Osteoblast (primary cell): Measurements from ENCODE around the gene SLC24A3. TPM values are rescaled to one million over a fixed set of nuclear protein-coding genes. Genes with fewer than 3 reads are reported as not detected.

Experiments used
- DNase-seq: peaks from one replicate; pipeline ENCODE4 v3.0.0; 2011; ENCODE audit warnings: low spot score, mixed read lengths; ENCODE audit not compliant: insufficient read length; ENCODE audit errors: missing footprints
- H2AFZ ChIP-seq: 2 replicates; pipeline ENCODE4 v1.6.0; 2011; ENCODE audit warnings: mild to moderate bottlenecking, low read length
- H3K27ac ChIP-seq: 2 replicates; pipeline ENCODE4 v1.5.1; 2011; ENCODE audit warnings: mild to moderate bottlenecking, low read depth, low read length, moderate library complexity
- H3K27me3 ChIP-seq: 2 replicates; pipeline ENCODE4 v1.6.0; 2012; ENCODE audit warnings: mild to moderate bottlenecking, control low read depth, inconsistent platforms, low read length, moderate library complexity; ENCODE audit not compliant: insufficient read depth
- H3K36me3 ChIP-seq: 2 replicates; pipeline ENCODE4 v1.5.1; 2011; ENCODE audit warnings: mild to moderate bottlenecking, low read length, control low read depth, moderate library complexity; ENCODE audit not compliant: insufficient read depth
- H3K4me1 ChIP-seq: 2 replicates; pipeline ENCODE4 v1.5.1; 2011; ENCODE audit warnings: mild to moderate bottlenecking, low read length, control low read depth, moderate library complexity; ENCODE audit not compliant: insufficient read depth
- H3K4me2 ChIP-seq: 2 replicates; pipeline ENCODE4 v1.6.0; 2011; ENCODE audit warnings: mild to moderate bottlenecking, low read length; ENCODE audit not compliant: insufficient read depth
- H3K4me3 ChIP-seq: fragments of 200-600 bp; sonication (generic); 3 replicates; pipeline ENCODE4 v1.5.1; 2012; ENCODE audit warnings: mild to moderate bottlenecking, low read length, inconsistent platforms; ENCODE audit not compliant: insufficient read depth
- H3K79me2 ChIP-seq: 2 replicates; pipeline ENCODE4 v1.6.0; 2012; ENCODE audit warnings: mild to moderate bottlenecking, low read length, control low read depth, inconsistent platforms; ENCODE audit not compliant: insufficient read depth
- H3K9me3 ChIP-seq: 2 replicates; pipeline ENCODE4 v1.5.1; 2011; ENCODE audit warnings: low read depth, low read length, control low read depth
- H4K20me1 ChIP-seq: 2 replicates; pipeline ENCODE4 v1.6.0; 2012; ENCODE audit warnings: mild to moderate bottlenecking, low read length, control low read depth; ENCODE audit not compliant: insufficient read depth
- total RNA-seq: library from RNA; depleted of rRNA; stranded (reverse); fragments of >200 nt; gene quantifications from 2 replicates; pipeline ENCODE4 v1.2.3, GENCODE V29; 2012
- TF ChIP-seq, protein P1 (sequence below): IDR thresholded peaks from 2 replicates; pipeline ENCODE4 v1.5.1; 2011; ENCODE audit warnings: mild to moderate bottlenecking, low read depth, low read length, moderate library complexity; ENCODE audit errors: extremely low read depth

The SLC24A3 gene
- total RNA-seq, 1 donor: 1.1 TPM

DNA sequence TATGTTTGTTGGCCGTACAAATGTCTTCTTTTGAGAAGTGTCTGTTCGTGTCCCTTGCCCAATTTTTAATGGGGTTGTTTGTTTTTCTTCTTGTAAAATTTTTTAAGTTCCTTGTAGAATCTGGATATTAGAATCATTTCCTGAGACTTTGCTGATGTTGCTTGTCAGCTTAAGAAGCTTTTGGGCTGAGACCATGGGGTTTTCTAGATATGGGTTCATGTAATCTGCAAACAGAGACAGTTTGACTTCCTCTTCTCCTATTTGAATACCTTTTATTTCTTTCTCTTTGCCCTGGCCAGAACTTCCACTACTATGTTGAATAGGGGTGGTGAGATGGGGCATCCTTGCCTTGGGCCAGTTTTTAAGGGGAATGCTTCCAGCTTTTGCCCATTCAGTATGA lies 82.6 kb downstream of the SLC24A3 start:
- Histone ChIP-seq H3K36me3 (no peaks in the 10 kb centered on the region), H4K20me1 (no peaks in the 10 kb centered on the region), H3K9me3 (no peaks in the 10 kb centered on the region), H3K27me3 (no peaks in the 10 kb centered on the region), H3K27ac (no peak overlapping the region), H3K4me2 (no peak overlapping the region), H3K79me2 (no peaks in the 10 kb centered on the region), H3K4me1 (no peaks in the 10 kb centered on the region), H2AFZ (no peak overlapping the region), H3K4me3 (no peak overlapping the region)
- TF ChIP-seq, protein P1, sequence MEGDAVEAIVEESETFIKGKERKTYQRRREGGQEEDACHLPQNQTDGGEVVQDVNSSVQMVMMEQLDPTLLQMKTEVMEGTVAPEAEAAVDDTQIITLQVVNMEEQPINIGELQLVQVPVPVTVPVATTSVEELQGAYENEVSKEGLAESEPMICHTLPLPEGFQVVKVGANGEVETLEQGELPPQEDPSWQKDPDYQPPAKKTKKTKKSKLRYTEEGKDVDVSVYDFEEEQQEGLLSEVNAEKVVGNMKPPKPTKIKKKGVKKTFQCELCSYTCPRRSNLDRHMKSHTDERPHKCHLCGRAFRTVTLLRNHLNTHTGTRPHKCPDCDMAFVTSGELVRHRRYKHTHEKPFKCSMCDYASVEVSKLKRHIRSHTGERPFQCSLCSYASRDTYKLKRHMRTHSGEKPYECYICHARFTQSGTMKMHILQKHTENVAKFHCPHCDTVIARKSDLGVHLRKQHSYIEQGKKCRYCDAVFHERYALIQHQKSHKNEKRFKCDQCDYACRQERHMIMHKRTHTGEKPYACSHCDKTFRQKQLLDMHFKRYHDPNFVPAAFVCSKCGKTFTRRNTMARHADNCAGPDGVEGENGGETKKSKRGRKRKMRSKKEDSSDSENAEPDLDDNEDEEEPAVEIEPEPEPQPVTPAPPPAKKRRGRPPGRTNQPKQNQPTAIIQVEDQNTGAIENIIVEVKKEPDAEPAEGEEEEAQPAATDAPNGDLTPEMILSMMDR: no peak
- no peak for DNase-seq

GRCh38 chr20:19298652-19299051 lies 86.2 kb downstream of the SLC24A3 start:
- H3K27me3 ChIP-seq: no peaks in the 10 kb centered on the region
- H3K4me1 ChIP-seq: no peaks in the 10 kb centered on the region
- H3K9me3 ChIP-seq: no peaks in the 10 kb centered on the region
- no peak for DNase-seq
- no peak overlapping the region for H3K27ac ChIP-seq
- TF ChIP-seq, protein P1: no peak
- no peak overlapping the region for H2AFZ ChIP-seq
- no peaks in the 10 kb centered on the region for H4K20me1 ChIP-seq
- H3K79me2 ChIP-seq: no peaks in the 10 kb centered on the region
- no peak overlapping the region for H3K4me2 ChIP-seq
- H3K4me3 ChIP-seq: no peak overlapping the region
- no peaks in the 10 kb centered on the region for H3K36me3 ChIP-seq

GRCh38 chr20:19300395-19300794 lies 88.0 kb downstream of the SLC24A3 start:
- no peaks in the 10 kb centered on the region for H3K36me3 ChIP-seq
- no peaks in the 10 kb centered on the region for H3K4me1 ChIP-seq
- H3K27ac ChIP-seq: no peak overlapping the region
- no peak overlapping the region for H3K4me2 ChIP-seq
- no peaks in the 10 kb centered on the region for H4K20me1 ChIP-seq
- no peak for DNase-seq
- no peaks in the 10 kb centered on the region for H3K79me2 ChIP-seq
- H2AFZ ChIP-seq: no peak overlapping the region
- H3K27me3 ChIP-seq: no peaks in the 10 kb centered on the region
- TF ChIP-seq, protein P1: no peak
- H3K9me3 ChIP-seq: no peaks in the 10 kb centered on the region
- H3K4me3 ChIP-seq: no peak overlapping the region

DNA sequence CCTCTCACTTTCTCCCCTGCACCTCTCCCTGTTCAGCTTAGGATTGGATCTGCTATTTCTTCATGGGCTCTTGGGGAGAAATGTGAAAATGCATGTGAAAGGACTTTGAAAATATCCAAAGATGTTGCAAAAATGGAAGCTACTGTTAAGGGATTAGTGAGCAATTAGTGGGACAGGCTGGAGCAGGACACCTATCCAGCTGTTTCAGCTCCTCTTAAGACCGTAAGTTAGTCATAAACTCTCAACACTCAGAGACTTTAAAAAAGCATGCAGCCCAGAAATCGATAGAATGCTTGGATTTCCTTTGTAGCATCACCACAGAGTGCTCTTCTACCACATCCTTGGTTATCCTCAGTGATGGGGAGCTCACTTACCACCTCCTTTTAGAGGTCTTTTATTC lies 88.7 kb downstream of the SLC24A3 start:
- no peak for DNase-seq
- no peak overlapping the region for H3K27ac ChIP-seq
- H3K36me3 ChIP-seq: no peaks in the 10 kb centered on the region
- H3K4me1 ChIP-seq: no peaks in the 10 kb centered on the region
- H3K4me2 ChIP-seq: no peak overlapping the region
- no peaks in the 10 kb centered on the region for H3K27me3 ChIP-seq
- TF ChIP-seq, protein P1: no peak
- no peak overlapping the region for H3K4me3 ChIP-seq
- no peaks in the 10 kb centered on the region for H3K79me2 ChIP-seq
- H4K20me1 ChIP-seq: no peaks in the 10 kb centered on the region
- no peak overlapping the region for H2AFZ ChIP-seq
- no peaks in the 10 kb centered on the region for H3K9me3 ChIP-seq
